HG02884 (cell line): Measurements from ENCODE around the gene KCNMA1.

Experiments
- ATAC-seq: cut with Tn5 transposase; IDR thresholded peaks from one replicate; pipeline ENCODE4 v1.9.1; 2021; ENCODE audit warnings: mild to moderate bottlenecking, moderate library complexity; ENCODE audit not compliant: unreplicated experiment

Gene KCNMA1

GRCh38 chr10:77290528-77291155 lies 347.0 kb downstream of the KCNMA1 start:
- ATAC-seq: no peak

- ATAC-seq: no peak
Measured at GRCh38 chr10:77289790-77290189, 347.8 kb downstream of the KCNMA1 start.

GRCh38 chr10:77289027-77289501 lies 348.5 kb downstream of the KCNMA1 start:
- ATAC-seq: no peak

GRCh38 chr10:77287647-77288120 lies 349.9 kb downstream of the KCNMA1 start:
- ATAC-seq: no peak

GRCh38 chr10:77286531-77287508 lies 350.8 kb downstream of the KCNMA1 start:
- no peak for ATAC-seq

DNA sequence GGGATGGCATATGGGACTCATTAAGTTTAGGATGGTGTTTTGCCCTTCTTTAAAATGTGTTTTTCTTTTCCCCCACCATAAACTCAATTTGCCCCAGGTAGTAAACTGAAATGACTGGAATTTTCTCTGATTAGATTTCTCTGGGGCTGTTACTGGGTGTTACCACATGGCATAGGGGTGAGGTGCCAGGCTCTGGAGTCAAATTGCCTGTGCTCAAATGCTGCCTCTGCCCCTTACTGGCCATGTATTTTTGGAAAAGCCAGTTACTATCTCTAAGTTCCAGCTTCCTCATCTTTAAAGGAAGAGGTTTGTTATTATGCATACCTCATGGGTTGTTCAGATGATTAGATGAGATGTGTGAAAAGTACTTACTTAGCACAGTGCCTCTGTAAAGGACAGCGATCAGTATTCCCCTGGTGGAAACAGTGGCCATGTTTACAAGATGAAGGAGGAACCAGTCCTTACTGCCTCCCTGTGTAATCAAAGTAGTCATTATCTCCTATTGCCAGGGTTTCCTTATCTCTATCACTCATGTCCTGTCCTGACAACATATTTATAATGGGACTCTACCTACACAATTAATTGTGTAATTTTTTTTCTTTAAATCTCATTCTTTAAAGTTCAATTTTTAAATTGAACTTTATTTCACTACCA lies 352.0 kb downstream of the KCNMA1 start:
- ATAC-seq: no peak

- no peak for ATAC-seq
Measured at GRCh38 chr10:77284797-77285196, 352.8 kb downstream of the KCNMA1 start.

DNA sequence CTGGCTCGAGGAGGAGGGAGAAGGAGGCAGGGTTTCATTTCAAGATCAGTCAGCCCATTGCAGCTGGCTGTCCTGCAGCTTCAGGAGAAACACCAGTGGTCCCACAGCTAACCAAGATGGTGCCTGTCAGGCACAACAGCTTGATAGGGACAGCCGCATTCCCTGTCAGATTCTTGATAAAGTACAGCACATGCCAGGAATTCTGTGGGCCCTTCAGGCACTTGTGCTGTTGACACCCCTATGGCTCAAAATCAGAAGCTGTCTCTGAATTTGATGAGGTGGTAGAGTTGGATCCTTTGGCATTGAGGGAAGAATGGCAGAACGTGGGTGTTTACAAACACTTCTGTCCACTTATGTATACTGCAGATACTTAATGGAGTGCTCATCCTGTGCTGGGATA lies 354.3 kb downstream of the KCNMA1 start:
- ATAC-seq: no peak

GRCh38 chr10:77282163-77282562 lies 355.4 kb downstream of the KCNMA1 start:
- no peak for ATAC-seq

DNA sequence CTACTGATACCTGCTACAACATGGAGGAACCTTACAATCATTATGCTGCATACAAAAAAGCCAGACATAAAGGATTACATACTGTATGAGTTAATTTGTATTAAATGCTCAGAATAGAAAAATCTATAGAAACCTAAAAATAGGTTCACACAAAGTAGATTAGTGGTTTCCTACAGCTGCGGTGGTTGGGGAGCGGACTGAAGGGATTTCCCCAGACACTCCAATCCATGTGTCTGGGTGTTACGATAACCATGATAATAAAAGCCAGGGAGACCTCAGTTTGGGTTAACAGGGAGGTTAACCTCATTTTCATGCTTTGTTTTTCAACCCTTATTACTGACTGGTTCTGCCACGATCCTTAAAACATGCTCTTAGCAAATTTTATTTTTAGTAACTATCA lies 355.9 kb downstream of the KCNMA1 start:
- ATAC-seq: no peak

DNA sequence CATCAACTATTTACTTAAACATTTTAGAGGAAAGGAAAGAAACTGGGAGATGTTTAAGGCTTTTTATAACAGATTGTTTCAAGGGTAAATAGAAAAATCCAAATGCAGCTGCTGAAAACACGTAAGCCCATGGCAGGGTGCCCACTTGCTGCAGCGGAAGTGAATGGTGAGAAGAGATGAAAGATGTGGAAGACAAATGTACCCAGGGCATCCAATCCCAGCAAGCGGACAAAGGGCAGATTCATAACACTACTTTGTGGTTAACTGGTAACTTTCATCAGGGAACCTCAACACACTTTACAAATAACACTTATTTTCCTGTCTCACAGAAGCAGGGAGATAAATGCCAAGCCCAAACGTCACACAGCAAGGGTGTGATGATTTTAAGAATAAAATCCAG lies 358.4 kb downstream of the KCNMA1 start:
- ATAC-seq: no peak

DNA sequence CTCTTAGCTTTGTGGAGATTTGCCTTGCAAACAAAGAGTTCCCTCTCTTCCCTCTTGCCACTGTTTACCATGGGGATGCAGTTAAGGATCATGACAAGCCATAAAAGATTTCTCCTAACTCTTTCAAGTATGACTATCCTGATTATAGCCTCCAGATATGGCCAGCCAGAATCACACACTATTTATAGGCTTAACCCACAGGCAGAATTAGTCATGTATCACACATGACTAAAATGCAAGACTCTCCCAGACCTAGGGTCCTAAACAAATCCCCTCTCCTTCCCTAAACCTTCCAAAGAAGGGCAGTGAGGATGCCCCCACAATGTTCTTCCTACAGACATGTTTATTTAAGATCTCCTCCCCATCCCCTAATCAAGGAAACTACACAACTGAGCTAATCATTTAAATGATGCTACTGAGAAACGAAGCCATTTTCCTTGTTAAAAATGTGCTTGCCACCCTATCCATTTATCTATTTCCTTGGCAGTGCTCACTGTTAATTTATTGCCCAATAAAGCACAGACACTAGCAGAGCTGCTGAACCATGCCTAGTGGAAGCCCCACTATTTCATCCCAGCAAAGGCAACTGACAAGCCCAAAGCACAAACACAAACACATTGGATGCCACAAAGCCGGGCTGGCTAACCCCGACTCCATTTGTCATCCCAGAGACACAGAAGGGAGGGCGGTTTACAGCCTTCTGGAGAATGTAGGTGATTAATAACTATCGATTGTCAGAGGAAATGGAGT lies 363.4 kb downstream of the KCNMA1 start:
- no peak for ATAC-seq

GRCh38 chr10:77269163-77269562 lies 368.4 kb downstream of the KCNMA1 start:
- ATAC-seq: no peak

DNA sequence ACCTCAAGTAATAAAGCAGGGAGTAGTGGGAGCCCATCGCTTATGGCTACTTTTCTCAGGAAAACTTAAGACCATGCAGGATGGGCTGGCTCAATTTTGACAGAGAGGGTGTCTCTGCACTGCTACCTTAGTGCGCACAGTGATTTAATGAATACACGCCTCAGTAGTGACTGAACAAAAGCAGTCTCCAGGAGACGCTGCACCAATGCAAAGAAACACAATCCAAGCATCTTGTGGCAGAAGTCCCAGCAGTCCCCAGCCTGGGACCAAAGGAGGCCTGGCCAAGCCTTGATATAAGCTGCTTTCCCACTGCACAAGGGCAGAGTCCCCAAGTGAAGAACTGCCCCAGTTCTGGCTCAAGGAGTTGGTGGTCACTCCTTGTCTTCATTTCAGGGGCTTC lies 368.9 kb downstream of the KCNMA1 start:
- no peak for ATAC-seq

GRCh38 chr10:77267703-77268675 lies 369.6 kb downstream of the KCNMA1 start:
- no peak for ATAC-seq

- ATAC-seq: no peak
Measured at GRCh38 chr10:77266242-77266641, 371.4 kb downstream of the KCNMA1 start.

DNA sequence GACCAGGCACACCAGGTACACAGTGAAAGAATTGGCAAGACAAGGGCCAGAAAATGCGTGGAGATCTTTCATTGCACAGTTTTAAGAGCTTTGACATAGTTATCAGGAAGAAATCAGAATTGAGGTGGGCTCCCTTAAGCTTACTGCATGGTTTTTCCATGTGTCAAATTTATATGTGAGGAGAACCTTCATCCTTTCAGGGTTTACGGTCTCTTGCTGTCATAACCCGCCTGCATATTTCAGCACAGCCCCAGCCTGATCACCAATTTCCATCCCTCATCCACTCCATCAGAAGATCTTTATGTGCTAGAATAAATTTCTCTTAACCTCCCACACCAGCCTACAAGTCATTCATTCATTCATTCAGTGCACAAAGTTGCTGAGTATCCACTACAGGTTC lies 373.1 kb downstream of the KCNMA1 start:
- ATAC-seq: no peak

- ATAC-seq: peak; percentile 95
Measured at GRCh38 chr10:77264107-77264506, 373.5 kb downstream of the KCNMA1 start.

DNA sequence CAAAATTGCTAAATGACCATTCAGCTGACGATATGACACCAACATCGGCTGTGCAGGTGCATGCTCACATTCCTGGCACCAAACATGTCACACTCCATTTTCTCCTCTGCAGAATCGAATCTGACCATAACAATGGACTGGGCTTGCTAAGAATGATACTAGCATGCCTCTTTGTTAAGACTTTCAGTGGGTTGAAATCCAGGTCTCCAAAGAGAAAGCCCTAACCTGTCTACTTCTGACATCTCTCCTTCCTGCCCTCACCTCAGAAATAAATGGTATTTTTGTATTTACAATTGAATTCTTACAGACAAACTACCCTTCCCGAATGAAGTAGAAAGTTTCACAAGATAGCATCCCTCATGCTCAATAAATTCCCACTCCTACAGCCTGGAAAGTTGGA lies 373.9 kb downstream of the KCNMA1 start:
- ATAC-seq: no peak

GRCh38 chr10:77261146-77261545 lies 376.5 kb downstream of the KCNMA1 start:
- no peak for ATAC-seq
